ENCODE data around the gene NEGR1.

DNA sequence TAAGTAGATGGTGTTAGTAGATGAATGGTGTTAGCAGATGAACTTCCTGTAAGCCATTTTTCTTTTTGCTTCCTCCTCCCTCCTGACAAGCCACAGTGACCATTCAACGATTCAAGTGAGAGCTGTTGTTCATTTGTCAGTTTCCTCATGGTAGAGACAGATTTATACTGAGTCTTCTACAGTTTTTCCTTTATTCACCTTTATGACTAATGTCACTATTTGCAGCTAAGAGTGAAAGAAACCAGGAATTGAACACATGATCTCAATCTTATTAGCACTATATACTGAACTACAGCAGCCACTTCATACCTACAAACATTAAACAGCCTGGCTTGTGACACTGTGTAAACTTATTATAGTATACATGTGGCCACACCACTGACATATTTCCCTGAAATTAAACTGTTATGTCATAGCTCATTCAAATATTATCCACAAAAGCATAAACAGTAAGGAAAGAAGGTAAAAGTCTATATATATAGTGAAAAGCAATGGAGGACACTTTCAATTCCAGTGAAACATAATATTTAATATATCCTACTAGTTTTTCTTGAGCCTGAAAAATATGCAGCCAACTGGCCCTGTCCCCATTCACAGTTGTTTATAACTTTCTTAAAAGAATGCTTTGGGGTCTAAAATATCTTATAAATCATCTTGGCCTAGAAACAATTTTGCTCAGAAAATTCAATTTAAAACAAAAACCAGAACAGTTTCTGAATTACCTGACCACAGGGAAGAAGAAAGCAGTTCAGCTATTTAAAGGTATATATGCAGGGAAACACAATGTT lies 634.6 kb downstream of the NEGR1 start:
- TF ChIP-seq, protein P1, sequence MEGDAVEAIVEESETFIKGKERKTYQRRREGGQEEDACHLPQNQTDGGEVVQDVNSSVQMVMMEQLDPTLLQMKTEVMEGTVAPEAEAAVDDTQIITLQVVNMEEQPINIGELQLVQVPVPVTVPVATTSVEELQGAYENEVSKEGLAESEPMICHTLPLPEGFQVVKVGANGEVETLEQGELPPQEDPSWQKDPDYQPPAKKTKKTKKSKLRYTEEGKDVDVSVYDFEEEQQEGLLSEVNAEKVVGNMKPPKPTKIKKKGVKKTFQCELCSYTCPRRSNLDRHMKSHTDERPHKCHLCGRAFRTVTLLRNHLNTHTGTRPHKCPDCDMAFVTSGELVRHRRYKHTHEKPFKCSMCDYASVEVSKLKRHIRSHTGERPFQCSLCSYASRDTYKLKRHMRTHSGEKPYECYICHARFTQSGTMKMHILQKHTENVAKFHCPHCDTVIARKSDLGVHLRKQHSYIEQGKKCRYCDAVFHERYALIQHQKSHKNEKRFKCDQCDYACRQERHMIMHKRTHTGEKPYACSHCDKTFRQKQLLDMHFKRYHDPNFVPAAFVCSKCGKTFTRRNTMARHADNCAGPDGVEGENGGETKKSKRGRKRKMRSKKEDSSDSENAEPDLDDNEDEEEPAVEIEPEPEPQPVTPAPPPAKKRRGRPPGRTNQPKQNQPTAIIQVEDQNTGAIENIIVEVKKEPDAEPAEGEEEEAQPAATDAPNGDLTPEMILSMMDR (IDR thresholded peaks at IDR 0.05; ENCODE audit: poor library complexity), result no peak
- no peak for TF ChIP-seq EZH2 (IDR thresholded peaks at IDR 0.05; ENCODE audit: borderline replicate concordance)

All from hepatocyte (in vitro differentiated cells).